Cardiac muscle cell (in vitro differentiated cells and primary cell): ENCODE measurements around the gene DET1. TPM values are rescaled to one million over a fixed set of nuclear protein-coding genes. Genes with fewer than 3 reads are reported as not detected.

Source experiments
- DNase-seq, 2 donors: peaks; one replicate each; pipeline versions ENCODE4 v3.0.0 to v3.0.0-alpha.2; 2010 to 2017; ENCODE audit warnings: low read depth in 1 of 2, low spot score in 1 of 2
- H3K27ac ChIP-seq: fragments of 200-600 bp; sonication (generic); 2 replicates; pipeline ENCODE4 v1.5.1; 2016
- H3K27me3 ChIP-seq: fragments of 200-600 bp; sonication (generic); 2 replicates; pipeline ENCODE4 v1.6.0; 2016; ENCODE audit warnings: control low read depth
- H3K36me3 ChIP-seq: fragments of 200-600 bp; sonication (generic); 2 replicates; pipeline ENCODE4 v1.5.1; 2016; ENCODE audit warnings: control low read depth
- H3K4me1 ChIP-seq: fragments of 200-600 bp; sonication (generic); 2 replicates; pipeline ENCODE4 v1.8.1; 2017; ENCODE audit warnings: low read depth, mild to moderate bottlenecking, mixed run types
- H3K4me3 ChIP-seq: fragments of 200-600 bp; sonication (generic); 2 replicates; pipeline ENCODE4 v1.5.1; 2016; ENCODE audit warnings: mild to moderate bottlenecking
- H3K9me3 ChIP-seq: fragments of 200-600 bp; sonication (generic); 2 replicates; pipeline ENCODE4 v1.5.1; 2017; ENCODE audit warnings: low read depth, mild to moderate bottlenecking, control low read depth
- polyA plus RNA-seq: library from polyadenylated mRNA; unstranded; fragments of >200 nt; fragmentation: Nextera tagmentation; extraction: Ambion mirVana; gene quantifications from 2 replicates; pipeline ENCODE4 v1.2.1, GENCODE V29; 2016
- total RNA-seq: library from RNA; depleted of rRNA; stranded (reverse); fragments of >200 nt; gene quantifications from 2 replicates; pipeline ENCODE4 v1.2.3, GENCODE V29; 2016
- TF ChIP-seq, protein P1 (sequence below): IDR thresholded peaks from 2 replicates; pipeline ENCODE4 v1.5.1; 2012; ENCODE audit warnings: low read depth, mild to moderate bottlenecking, low read length

DET1 gene
- 12.7 and 18.0 TPM in 2 replicates for total RNA-seq
- polyA plus RNA-seq = 10.6 and 13.6 TPM in 2 replicates

- Histone ChIP-seq H3K4me1 (peaks cover 40% of the 10 kb centered on the region), H3K27ac (peak within 1 kb of the TSS; percentile 98), H3K9me3 (no peaks in the 10 kb centered on the region), H3K27me3 (no peaks in the 10 kb centered on the region), H3K36me3 (no peaks in the 10 kb centered on the region), H3K4me3 (peak within 1 kb of the TSS; percentile 42)
- DNase-seq = peak; percentile 96 to 97
- TF ChIP-seq, protein P1, sequence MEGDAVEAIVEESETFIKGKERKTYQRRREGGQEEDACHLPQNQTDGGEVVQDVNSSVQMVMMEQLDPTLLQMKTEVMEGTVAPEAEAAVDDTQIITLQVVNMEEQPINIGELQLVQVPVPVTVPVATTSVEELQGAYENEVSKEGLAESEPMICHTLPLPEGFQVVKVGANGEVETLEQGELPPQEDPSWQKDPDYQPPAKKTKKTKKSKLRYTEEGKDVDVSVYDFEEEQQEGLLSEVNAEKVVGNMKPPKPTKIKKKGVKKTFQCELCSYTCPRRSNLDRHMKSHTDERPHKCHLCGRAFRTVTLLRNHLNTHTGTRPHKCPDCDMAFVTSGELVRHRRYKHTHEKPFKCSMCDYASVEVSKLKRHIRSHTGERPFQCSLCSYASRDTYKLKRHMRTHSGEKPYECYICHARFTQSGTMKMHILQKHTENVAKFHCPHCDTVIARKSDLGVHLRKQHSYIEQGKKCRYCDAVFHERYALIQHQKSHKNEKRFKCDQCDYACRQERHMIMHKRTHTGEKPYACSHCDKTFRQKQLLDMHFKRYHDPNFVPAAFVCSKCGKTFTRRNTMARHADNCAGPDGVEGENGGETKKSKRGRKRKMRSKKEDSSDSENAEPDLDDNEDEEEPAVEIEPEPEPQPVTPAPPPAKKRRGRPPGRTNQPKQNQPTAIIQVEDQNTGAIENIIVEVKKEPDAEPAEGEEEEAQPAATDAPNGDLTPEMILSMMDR = peak; percentile 87
Observed at GRCh38 chr15:88546248-88547129, at the start of gene DET1. Gene DET1 (minus strand): TSS chr15:88546681. CDS start chr15:88531705, 14,976 bp downstream.

- no peaks in the 10 kb centered on the region for H3K36me3 ChIP-seq
- H3K27ac ChIP-seq = no peak overlapping the region
- H3K9me3 ChIP-seq = no peaks in the 10 kb centered on the region
- H3K27me3 ChIP-seq = no peaks in the 10 kb centered on the region
- peaks cover 5% of the 10 kb centered on the region for H3K4me1 ChIP-seq
- H3K4me3 ChIP-seq = no peak overlapping the region
- TF ChIP-seq, protein P1 = no peak
- no peak for DNase-seq
Observed at GRCh38 chr15:88591384-88591783, 44.9 kb upstream of the DET1 start.

GRCh38 chr15:88590759-88591158, 44.3 kb upstream of the DET1 start:
- H3K36me3 ChIP-seq = no peaks in the 10 kb centered on the region
- TF ChIP-seq, protein P1 = no peak
- no peak overlapping the region for H3K27ac ChIP-seq
- no peak overlapping the region for H3K4me3 ChIP-seq
- no peaks in the 10 kb centered on the region for H3K9me3 ChIP-seq
- H3K4me1 ChIP-seq = peaks cover 5% of the 10 kb centered on the region
- DNase-seq = no peak
- no peaks in the 10 kb centered on the region for H3K27me3 ChIP-seq

- H3K27me3 ChIP-seq = no peaks in the 10 kb centered on the region
- no peak overlapping the region for H3K4me3 ChIP-seq
- peak in 1 of 2 donors; percentile 10 for DNase-seq
- H3K4me1 ChIP-seq = peaks cover 5% of the 10 kb centered on the region
- no peaks in the 10 kb centered on the region for H3K9me3 ChIP-seq
- TF ChIP-seq, protein P1 = no peak
- no peaks in the 10 kb centered on the region for H3K36me3 ChIP-seq
- no peak overlapping the region for H3K27ac ChIP-seq
Observed at GRCh38 chr15:88586401-88587162, 40.1 kb upstream of the DET1 start.

GRCh38 chr15:88580532-88580931, 34.1 kb upstream of the DET1 start:
- DNase-seq = no peak
- Histone ChIP-seq H3K4me3 (no peak overlapping the region), H3K9me3 (no peaks in the 10 kb centered on the region), H3K27me3 (no peaks in the 10 kb centered on the region), H3K36me3 (no peaks in the 10 kb centered on the region), H3K27ac (no peak overlapping the region), H3K4me1 (no peaks in the 10 kb centered on the region)
- TF ChIP-seq, protein P1 = no peak
